Measurements from ENCODE around the gene WDR37. TPM values are rescaled to one million over a fixed set of nuclear protein-coding genes. Genes with fewer than 3 reads are reported as not detected.

WDR37 gene
- total RNA-seq, 1 experiment from 2014 or later, result 10.4 TPM

DNA sequence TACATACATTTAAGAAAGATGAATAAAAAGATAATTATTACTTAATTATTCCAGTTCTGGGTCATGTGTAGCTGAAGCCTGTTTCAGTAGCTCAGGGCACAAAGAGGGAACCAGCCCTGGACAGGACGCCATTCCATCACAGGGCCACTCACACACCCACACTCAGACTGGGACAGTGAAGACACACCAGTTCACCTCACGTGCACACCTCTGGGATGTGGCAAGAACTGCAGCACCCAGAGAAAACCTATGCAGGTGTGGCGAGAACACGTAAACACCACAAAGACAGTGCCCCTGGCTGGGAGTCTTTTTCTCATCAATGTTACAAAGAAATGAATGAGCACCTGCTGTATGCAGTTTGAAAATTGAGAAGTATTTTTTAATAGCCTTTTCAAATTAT is 5.6 kb upstream of the WDR37 start:
- H3K4me1 Mint-ChIP-seq, result peaks cover 41% of the 10 kb centered on the region
- ChIA-PET CTCF (interaction anchor here (1.0 kb wide), 2 partner anchors 9 to 62 kb away, joined by 3 read pairs; partner anchors contain the start of gene GTPBP4), POLR2A (no interaction called here)
- DNase-seq (ENCODE audit: low spot score) (peak; percentile 29), ATAC-seq (peak; percentile 8)
- no peaks in the 10 kb centered on the region for H3K9me3 Mint-ChIP-seq
- peaks cover 39% of the 10 kb centered on the region for H3K36me3 Mint-ChIP-seq
- H3K4me3 Mint-ChIP-seq, result peak overlapping the region; percentile 97
- TF ChIP-seq, protein P1, sequence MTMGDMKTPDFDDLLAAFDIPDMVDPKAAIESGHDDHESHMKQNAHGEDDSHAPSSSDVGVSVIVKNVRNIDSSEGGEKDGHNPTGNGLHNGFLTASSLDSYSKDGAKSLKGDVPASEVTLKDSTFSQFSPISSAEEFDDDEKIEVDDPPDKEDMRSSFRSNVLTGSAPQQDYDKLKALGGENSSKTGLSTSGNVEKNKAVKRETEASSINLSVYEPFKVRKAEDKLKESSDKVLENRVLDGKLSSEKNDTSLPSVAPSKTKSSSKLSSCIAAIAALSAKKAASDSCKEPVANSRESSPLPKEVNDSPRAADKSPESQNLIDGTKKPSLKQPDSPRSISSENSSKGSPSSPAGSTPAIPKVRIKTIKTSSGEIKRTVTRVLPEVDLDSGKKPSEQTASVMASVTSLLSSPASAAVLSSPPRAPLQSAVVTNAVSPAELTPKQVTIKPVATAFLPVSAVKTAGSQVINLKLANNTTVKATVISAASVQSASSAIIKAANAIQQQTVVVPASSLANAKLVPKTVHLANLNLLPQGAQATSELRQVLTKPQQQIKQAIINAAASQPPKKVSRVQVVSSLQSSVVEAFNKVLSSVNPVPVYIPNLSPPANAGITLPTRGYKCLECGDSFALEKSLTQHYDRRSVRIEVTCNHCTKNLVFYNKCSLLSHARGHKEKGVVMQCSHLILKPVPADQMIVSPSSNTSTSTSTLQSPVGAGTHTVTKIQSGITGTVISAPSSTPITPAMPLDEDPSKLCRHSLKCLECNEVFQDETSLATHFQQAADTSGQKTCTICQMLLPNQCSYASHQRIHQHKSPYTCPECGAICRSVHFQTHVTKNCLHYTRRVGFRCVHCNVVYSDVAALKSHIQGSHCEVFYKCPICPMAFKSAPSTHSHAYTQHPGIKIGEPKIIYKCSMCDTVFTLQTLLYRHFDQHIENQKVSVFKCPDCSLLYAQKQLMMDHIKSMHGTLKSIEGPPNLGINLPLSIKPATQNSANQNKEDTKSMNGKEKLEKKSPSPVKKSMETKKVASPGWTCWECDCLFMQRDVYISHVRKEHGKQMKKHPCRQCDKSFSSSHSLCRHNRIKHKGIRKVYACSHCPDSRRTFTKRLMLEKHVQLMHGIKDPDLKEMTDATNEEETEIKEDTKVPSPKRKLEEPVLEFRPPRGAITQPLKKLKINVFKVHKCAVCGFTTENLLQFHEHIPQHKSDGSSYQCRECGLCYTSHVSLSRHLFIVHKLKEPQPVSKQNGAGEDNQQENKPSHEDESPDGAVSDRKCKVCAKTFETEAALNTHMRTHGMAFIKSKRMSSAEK (CRISPR knock-in tag; IDR thresholded peaks at IDR 0.05; ENCODE audit: borderline replicate concordance), result no peak
- no peak for TF ChIP-seq ZNF219 (CRISPR knock-in tag; IDR thresholded peaks at IDR 0.05; ENCODE audit: borderline replicate concordance)
- peak overlapping the region; percentile 90 for H3K27ac Mint-ChIP-seq
- no peaks in the 10 kb centered on the region for H3K27me3 Mint-ChIP-seq (ENCODE audit: low read depth)

DNA sequence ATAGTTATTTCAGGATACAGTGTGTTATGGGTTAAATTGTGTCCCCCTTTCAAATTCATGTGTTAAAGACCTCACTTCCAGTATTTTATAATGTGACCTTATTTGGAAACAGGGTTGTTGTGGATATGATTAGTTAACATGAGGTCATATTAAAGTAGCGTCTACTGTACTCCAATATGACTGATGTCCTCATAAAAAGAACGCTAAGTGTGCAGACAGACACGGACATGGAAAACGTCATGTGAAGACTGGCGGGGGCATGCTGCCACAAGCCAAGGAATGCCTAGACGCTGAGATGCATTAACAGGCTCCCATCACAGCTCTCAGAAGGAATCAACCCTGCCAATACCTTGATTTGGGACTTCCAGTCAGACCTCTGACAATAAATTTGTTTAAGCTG is 1.5 kb upstream of the WDR37 start:
- Mint-ChIP-seq H3K4me3 (peak overlapping the region; percentile 96), H3K36me3 (peaks cover 29% of the 10 kb centered on the region), H3K27me3 (ENCODE audit: low read depth) (no peaks in the 10 kb centered on the region), H3K9me3 (no peaks in the 10 kb centered on the region), H3K27ac (peak overlapping the region; percentile 87), H3K4me1 (peaks cover 44% of the 10 kb centered on the region)
- ChIA-PET CTCF (no interaction called here), POLR2A (no interaction called here)
- ATAC-seq (no peak), DNase-seq (ENCODE audit: low spot score) (no peak)
- no peak for TF ChIP-seq ZNF121 (CRISPR knock-in tag; IDR thresholded peaks at IDR 0.05)
- TF ChIP-seq OVOL2 (CRISPR knock-in tag; IDR thresholded peaks at IDR 0.05; ENCODE audit: borderline replicate concordance), result no peak
- TF ChIP-seq, protein P2, sequence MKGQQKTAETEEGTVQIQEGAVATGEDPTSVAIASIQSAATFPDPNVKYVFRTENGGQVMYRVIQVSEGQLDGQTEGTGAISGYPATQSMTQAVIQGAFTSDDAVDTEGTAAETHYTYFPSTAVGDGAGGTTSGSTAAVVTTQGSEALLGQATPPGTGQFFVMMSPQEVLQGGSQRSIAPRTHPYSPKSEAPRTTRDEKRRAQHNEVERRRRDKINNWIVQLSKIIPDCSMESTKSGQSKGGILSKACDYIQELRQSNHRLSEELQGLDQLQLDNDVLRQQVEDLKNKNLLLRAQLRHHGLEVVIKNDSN (CRISPR knock-in tag; IDR thresholded peaks at IDR 0.05), result no peak
- TF ChIP-seq GRHL2 (CRISPR knock-in tag; IDR thresholded peaks at IDR 0.05; ENCODE audit: insufficient replicate concordance, severe bottlenecking), result no peak
- TF ChIP-seq, protein P3, sequence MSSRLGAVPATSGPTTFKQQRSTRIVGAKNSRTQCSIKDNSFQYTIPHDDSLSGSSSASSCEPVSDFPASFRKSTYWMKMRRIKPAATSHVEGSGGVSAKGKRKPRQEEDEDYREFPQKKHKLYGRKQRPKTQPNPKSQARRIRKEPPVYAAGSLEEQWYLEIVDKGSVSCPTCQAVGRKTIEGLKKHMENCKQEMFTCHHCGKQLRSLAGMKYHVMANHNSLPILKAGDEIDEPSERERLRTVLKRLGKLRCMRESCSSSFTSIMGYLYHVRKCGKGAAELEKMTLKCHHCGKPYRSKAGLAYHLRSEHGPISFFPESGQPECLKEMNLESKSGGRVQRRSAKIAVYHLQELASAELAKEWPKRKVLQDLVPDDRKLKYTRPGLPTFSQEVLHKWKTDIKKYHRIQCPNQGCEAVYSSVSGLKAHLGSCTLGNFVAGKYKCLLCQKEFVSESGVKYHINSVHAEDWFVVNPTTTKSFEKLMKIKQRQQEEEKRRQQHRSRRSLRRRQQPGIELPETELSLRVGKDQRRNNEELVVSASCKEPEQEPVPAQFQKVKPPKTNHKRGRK (CRISPR knock-in tag; IDR thresholded peaks at IDR 0.05; ENCODE audit: borderline replicate concordance), result no peak

DNA sequence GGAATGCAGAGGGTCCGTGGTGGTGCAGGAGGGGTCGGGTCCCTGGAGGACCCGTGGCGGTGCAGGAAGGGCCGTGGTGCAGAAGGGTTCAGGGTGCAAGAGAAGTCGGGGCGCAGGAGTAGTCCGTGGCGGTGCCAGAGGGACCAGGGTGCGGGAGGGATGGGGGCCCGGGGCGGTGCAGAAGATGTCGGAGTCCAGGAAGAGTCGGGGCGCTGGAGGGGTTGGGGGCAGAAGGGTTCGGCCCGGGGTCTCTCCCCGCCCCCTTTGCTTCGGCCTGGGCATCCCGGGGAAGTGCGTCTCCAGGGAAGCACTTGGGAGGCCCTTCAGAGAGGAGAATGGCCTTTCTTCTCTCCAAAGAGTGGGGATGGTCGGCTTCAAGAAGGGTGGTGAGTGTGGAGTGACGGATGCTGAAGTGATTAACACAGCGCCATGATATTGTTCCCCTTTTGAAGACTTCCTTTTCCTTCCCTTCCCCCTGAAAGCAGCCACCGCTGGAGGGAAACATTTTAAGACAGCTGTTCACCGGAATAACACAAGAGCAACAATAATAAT is 997 bp downstream of the WDR37 start:
- Mint-ChIP-seq H3K27me3 (ENCODE audit: low read depth) (no peaks in the 10 kb centered on the region), H3K9me3 (no peaks in the 10 kb centered on the region), H3K27ac (peak overlapping the region; percentile 79; the same call in 1 of the 2 replicates), H3K36me3 (peaks cover 20% of the 10 kb centered on the region), H3K4me3 (peak overlapping the region; percentile 96), H3K4me1 (peaks cover 32% of the 10 kb centered on the region)
- ATAC-seq, result peak; percentile 26
- ChIA-PET POLR2A (interaction anchor here (1.0 kb wide), 1 partner anchor 8 kb away, joined by 5 read pairs; the partner anchor contains the start of gene IDI1), CTCF (no interaction called here)
- no peak for DNase-seq (ENCODE audit: low spot score)
- TF ChIP-seq, protein P4, sequence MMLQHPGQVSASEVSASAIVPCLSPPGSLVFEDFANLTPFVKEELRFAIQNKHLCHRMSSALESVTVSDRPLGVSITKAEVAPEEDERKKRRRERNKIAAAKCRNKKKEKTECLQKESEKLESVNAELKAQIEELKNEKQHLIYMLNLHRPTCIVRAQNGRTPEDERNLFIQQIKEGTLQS (CRISPR knock-in tag; conservative IDR thresholded peaks at IDR 0.05), result no peak
- TF ChIP-seq ZNF121 (CRISPR knock-in tag; IDR thresholded peaks at IDR 0.05) (no peak), FOXK1 (CRISPR knock-in tag; IDR thresholded peaks at IDR 0.05) (no peak), ZNF219 (CRISPR knock-in tag; IDR thresholded peaks at IDR 0.05; ENCODE audit: borderline replicate concordance) (no peak), ATF1 (CRISPR knock-in tag; IDR thresholded peaks at IDR 0.05) (no peak)
- TF ChIP-seq, protein P5, sequence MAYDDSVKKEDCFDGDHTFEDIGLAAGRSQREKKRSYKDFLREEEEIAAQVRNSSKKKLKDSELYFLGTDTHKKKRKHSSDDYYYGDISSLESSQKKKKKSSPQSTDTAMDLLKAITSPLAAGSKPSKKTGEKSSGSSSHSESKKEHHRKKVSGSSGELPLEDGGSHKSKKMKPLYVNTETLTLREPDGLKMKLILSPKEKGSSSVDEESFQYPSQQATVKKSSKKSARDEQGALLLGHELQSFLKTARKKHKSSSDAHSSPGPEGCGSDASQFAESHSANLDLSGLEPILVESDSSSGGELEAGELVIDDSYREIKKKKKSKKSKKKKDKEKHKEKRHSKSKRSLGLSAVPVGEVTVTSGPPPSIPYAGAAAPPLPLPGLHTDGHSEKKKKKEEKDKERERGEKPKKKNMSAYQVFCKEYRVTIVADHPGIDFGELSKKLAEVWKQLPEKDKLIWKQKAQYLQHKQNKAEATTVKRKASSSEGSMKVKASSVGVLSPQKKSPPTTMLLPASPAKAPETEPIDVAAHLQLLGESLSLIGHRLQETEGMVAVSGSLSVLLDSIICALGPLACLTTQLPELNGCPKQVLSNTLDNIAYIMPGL (CRISPR knock-in tag; IDR thresholded peaks at IDR 0.05), result no peak
- TF ChIP-seq, protein P6, sequence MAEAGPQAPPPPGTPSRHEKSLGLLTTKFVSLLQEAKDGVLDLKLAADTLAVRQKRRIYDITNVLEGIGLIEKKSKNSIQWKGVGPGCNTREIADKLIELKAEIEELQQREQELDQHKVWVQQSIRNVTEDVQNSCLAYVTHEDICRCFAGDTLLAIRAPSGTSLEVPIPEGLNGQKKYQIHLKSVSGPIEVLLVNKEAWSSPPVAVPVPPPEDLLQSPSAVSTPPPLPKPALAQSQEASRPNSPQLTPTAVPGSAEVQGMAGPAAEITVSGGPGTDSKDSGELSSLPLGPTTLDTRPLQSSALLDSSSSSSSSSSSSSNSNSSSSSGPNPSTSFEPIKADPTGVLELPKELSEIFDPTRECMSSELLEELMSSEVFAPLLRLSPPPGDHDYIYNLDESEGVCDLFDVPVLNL (CRISPR knock-in tag; IDR thresholded peaks at IDR 0.05; ENCODE audit: borderline replicate concordance, low read depth), result no peak; the same call in 1 of the 2 replicates
- TF ChIP-seq, protein P2 (CRISPR knock-in tag; IDR thresholded peaks at IDR 0.05), result no peak
- TF ChIP-seq, protein P7, sequence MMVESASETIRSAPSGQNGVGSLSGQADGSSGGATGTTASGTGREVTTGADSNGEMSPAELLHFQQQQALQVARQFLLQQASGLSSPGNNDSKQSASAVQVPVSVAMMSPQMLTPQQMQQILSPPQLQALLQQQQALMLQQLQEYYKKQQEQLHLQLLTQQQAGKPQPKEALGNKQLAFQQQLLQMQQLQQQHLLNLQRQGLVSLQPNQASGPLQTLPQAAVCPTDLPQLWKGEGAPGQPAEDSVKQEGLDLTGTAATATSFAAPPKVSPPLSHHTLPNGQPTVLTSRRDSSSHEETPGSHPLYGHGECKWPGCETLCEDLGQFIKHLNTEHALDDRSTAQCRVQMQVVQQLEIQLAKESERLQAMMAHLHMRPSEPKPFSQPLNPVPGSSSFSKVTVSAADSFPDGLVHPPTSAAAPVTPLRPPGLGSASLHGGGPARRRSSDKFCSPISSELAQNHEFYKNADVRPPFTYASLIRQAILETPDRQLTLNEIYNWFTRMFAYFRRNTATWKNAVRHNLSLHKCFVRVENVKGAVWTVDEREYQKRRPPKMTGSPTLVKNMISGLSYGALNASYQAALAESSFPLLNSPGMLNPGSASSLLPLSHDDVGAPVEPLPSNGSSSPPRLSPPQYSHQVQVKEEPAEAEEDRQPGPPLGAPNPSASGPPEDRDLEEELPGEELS (CRISPR knock-in tag; IDR thresholded peaks at IDR 0.05), result no peak

Measured in WTC11 (cell line).